SU-DHL-6 (cell line): Measurements from ENCODE around the gene NR2F2.

Source experiments
- CTCF ChIP-seq: fragments of 200-600 bp; sonication (generic); IDR thresholded peaks from one replicate; pipeline ENCODE4 v1.5.1; 2017; ENCODE audit warnings: antibody characterized with exemption, mild to moderate bottlenecking, low read length, moderate library complexity; ENCODE audit not compliant: insufficient read depth, poor library complexity, severe bottlenecking
- EZH2phosphoT487 ChIP-seq: fragments of 200-600 bp; sonication (generic), shearing (Covaris generic); conservative IDR thresholded peaks from 2 replicates; pipeline ENCODE4 v1.6.1; 2018; ENCODE audit warnings: mild to moderate bottlenecking, antibody characterized with exemption, low read length, moderate library complexity, mixed read lengths

GRCh38 chr15:96353930-96354730, 23.6 kb downstream of the NR2F2 start:
- TF ChIP-seq CTCF = no peak
- TF ChIP-seq EZH2phosphoT487 = no peak
